ENCODE results near the gene PITPNC1.

DNA sequence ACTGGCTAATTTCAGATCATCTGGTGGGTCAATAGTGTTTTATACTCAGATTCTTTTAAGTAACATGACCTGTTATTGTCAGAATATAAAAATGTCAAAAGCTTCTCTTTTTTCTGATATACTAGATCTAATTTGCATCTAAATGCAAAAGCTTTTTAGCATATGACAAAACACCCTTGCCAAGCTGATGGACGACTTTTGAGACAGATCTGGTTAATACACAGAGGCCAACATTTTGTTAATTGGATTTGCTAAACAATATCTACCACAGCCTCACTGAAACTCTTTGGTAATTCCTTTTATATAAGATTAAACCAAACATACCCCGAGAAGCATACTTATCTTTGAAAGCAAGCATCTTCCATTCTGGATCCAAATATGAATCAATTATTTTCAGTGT is 330.4 kb downstream of the PITPNC1 start:
- TF ChIP-seq, protein P1, sequence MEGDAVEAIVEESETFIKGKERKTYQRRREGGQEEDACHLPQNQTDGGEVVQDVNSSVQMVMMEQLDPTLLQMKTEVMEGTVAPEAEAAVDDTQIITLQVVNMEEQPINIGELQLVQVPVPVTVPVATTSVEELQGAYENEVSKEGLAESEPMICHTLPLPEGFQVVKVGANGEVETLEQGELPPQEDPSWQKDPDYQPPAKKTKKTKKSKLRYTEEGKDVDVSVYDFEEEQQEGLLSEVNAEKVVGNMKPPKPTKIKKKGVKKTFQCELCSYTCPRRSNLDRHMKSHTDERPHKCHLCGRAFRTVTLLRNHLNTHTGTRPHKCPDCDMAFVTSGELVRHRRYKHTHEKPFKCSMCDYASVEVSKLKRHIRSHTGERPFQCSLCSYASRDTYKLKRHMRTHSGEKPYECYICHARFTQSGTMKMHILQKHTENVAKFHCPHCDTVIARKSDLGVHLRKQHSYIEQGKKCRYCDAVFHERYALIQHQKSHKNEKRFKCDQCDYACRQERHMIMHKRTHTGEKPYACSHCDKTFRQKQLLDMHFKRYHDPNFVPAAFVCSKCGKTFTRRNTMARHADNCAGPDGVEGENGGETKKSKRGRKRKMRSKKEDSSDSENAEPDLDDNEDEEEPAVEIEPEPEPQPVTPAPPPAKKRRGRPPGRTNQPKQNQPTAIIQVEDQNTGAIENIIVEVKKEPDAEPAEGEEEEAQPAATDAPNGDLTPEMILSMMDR (IDR thresholded peaks at IDR 0.05; ENCODE audit: extremely low read depth in 1 of 2, insufficient read depth in 1 of 2, low read depth in 1 of 2, low read length in 2 of 2): no peak
- TF ChIP-seq POLR2A (IDR thresholded peaks at IDR 0.05; ENCODE audit: low read depth, low read length) (no peak), MYC (IDR thresholded peaks at IDR 0.05; ENCODE audit: low read depth, low read length) (no peak), EZH2 (IDR thresholded peaks at IDR 0.05; ENCODE audit: borderline replicate concordance, low read depth, low read length, severe bottlenecking) (no peak), GATA2 (IDR thresholded peaks at IDR 0.05; ENCODE audit: insufficient read depth, insufficient read length, low read depth, low read length) (no peak), POLR2AphosphoS5 (IDR thresholded peaks at IDR 0.05; ENCODE audit: insufficient read depth, low read depth, low read length) (no peak)
- TF ChIP-seq, protein P2, sequence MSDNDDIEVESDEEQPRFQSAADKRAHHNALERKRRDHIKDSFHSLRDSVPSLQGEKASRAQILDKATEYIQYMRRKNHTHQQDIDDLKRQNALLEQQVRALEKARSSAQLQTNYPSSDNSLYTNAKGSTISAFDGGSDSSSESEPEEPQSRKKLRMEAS (IDR thresholded peaks at IDR 0.05; ENCODE audit: insufficient read depth, insufficient read length): no peak

Data from endothelial cell of umbilical vein (primary cell).